ENCODE results near the gene MBD2. TPM values are rescaled to one million over a fixed set of nuclear protein-coding genes. Genes with fewer than 3 reads are reported as not detected.
A peak's percentile ranks its signal among the peaks of the same experiment; 100 is the strongest.
"Not testable (repeated sequence)": the region's sequence is repeated elsewhere in the genome, so short reads cannot be mapped to it uniquely, and the experiment has no call there.

Gene MBD2
- total RNA-seq, 1 experiment from 2014 or later: 23.2 TPM

DNA sequence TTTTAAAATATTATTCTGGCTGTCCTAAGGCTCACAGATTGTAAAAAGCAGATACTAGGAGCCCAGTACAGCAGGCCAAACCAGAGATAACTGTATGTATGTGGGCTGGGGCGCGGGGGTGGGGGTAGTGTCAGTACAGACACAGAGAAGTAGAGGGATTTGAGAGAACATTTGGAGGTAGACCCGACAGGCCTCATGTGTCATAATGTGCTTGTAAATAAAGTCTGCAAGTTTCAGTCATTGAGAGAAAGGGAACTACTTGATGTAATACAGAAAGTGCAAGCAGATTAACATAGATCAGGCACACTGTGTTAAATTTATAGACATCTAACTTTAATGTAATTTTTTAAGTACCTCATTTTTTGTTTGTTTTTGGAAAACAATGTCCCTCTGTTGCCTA is 37.4 kb upstream of the MBD2 start:
- TF ChIP-seq, protein P1, sequence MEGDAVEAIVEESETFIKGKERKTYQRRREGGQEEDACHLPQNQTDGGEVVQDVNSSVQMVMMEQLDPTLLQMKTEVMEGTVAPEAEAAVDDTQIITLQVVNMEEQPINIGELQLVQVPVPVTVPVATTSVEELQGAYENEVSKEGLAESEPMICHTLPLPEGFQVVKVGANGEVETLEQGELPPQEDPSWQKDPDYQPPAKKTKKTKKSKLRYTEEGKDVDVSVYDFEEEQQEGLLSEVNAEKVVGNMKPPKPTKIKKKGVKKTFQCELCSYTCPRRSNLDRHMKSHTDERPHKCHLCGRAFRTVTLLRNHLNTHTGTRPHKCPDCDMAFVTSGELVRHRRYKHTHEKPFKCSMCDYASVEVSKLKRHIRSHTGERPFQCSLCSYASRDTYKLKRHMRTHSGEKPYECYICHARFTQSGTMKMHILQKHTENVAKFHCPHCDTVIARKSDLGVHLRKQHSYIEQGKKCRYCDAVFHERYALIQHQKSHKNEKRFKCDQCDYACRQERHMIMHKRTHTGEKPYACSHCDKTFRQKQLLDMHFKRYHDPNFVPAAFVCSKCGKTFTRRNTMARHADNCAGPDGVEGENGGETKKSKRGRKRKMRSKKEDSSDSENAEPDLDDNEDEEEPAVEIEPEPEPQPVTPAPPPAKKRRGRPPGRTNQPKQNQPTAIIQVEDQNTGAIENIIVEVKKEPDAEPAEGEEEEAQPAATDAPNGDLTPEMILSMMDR (IDR thresholded peaks at IDR 0.05; ENCODE audit: insufficient read depth in 1 of 2, low read depth in 1 of 2, low read length in 1 of 2, severe bottlenecking in 1 of 2, unreplicated experiment in 1 of 2): no peak
- H3K27me3 ChIP-seq (replicated peaks; ENCODE audit: control insufficient read depth, insufficient read depth, low read length): no peaks in the 10 kb centered on the region
- H3K36me3 Mint-ChIP-seq (ENCODE audit: insufficient read depth, unreplicated experiment): no peaks in the 10 kb centered on the region
- POLR2A ChIA-PET: no interaction called here
- peaks cover 15% of the 10 kb centered on the region for H3K4me1 ChIP-seq
- no peaks in the 10 kb centered on the region for H3K9me3 Mint-ChIP-seq (ENCODE audit: unreplicated experiment)
- H3K36me3 ChIP-seq (ENCODE audit: control insufficient read depth, insufficient read depth, low read length): no peaks in the 10 kb centered on the region
- no peak overlapping the region for H3K27ac Mint-ChIP-seq (ENCODE audit: unreplicated experiment)
- CTCF ChIA-PET: no interaction called here
- H3K9me3 ChIP-seq: no peaks in the 10 kb centered on the region
- intact Hi-C loops (cut with micrococcal nuclease; ENCODE audit: unreplicated experiment): no loop called here
- H3K4me3 Mint-ChIP-seq (ENCODE audit: unreplicated experiment): no peak overlapping the region
- no peaks in the 10 kb centered on the region for H3K27me3 Mint-ChIP-seq (ENCODE audit: insufficient read depth, unreplicated experiment)
- DNase-seq: no peak
- BruUV-seq (replicated peaks): no TSS peak
- no peaks in the 10 kb centered on the region for H3K4me1 Mint-ChIP-seq (ENCODE audit: low read depth, unreplicated experiment)
- H3K4me3 ChIP-seq (ENCODE audit: low read depth, low read length): no peak overlapping the region

DNA sequence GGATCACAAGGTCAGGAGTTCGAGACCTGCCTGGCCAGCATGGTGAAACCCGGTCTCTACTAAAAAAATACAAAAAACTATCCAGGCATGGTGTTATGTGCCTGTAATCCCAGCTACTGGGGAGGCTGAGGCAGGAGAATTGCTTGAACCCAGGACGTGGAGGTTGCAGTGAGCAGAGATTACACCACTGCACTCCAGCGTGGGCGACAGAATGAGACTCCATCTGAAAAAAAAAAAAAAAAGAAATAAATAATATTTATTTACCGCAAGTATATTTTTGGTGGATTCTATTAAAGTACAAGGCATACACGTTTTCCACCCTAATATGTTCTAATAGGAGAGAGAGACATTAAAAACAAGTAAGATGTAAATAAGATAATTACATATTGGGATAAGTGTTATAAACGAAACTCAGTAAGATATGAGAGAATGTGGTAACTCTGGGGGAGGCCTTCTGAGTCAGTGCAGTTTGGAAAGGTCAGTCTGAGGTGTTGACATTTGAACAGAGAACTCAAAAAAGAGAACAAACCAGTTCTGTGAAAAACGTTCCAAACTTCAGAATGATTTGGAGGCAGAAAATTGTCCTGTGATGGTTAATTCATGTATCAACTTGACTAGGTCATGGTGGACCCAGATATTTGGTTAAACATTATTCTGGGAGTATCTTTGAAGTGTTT is 36.1 kb upstream of the MBD2 start:
- TF ChIP-seq, protein P1 (IDR thresholded peaks at IDR 0.05; ENCODE audit: insufficient read depth in 1 of 2, low read depth in 1 of 2, low read length in 1 of 2, severe bottlenecking in 1 of 2, unreplicated experiment in 1 of 2): no peak
- Mint-ChIP-seq H3K4me3 (ENCODE audit: unreplicated experiment) (peak overlapping the region; percentile 33), H3K4me1 (ENCODE audit: low read depth, unreplicated experiment) (no peaks in the 10 kb centered on the region), H3K27me3 (ENCODE audit: insufficient read depth, unreplicated experiment) (no peaks in the 10 kb centered on the region), H3K36me3 (ENCODE audit: insufficient read depth, unreplicated experiment) (no peaks in the 10 kb centered on the region), H3K27ac (ENCODE audit: unreplicated experiment) (peak overlapping the region; percentile 69), H3K9me3 (ENCODE audit: unreplicated experiment) (no peaks in the 10 kb centered on the region)
- DNase-seq: peak in 1 of 2 experiments; percentile 27
- H3K9me3 ChIP-seq: no peaks in the 10 kb centered on the region
- H3K4me3 ChIP-seq (ENCODE audit: low read depth, low read length): no peak overlapping the region
- H3K27me3 ChIP-seq (replicated peaks; ENCODE audit: control insufficient read depth, insufficient read depth, low read length): no peaks in the 10 kb centered on the region
- POLR2A ChIA-PET: interaction anchor here (0.6 kb wide), 1 partner anchor 1119 kb away, joined by 3 read pairs; no protein-coding TSS in a partner anchor
- no peaks in the 10 kb centered on the region for H3K36me3 ChIP-seq (ENCODE audit: control insufficient read depth, insufficient read depth, low read length)
- CTCF ChIA-PET: no interaction called here
- intact Hi-C loops (cut with micrococcal nuclease; ENCODE audit: unreplicated experiment): loop anchor here (1.0 kb wide), 1 partner anchor 10 kb away; no protein-coding TSS in a partner anchor
- no TSS peak for BruUV-seq (replicated peaks)
- H3K4me1 ChIP-seq: peaks cover 16% of the 10 kb centered on the region

DNA sequence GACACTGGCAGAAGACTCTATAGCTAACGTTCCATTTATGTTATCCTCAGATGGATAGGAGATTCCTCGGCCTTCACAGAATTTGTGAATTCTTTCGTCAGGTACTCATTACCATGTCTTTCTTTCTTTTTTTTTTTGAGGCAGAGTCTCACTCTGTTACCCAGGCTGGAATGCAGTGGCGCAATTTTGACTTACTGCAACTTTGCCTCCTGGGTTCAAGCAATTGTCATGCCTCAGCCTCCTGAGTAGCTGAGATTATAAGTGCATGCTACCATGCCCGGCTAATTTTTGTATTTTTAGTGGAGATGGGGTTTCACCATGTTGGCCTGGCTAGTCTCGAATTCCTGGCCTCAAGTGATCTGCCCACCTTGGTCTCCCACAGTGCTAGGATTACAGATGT is 33.3 kb upstream of the MBD2 start:
- H3K4me1 ChIP-seq: peaks cover 25% of the 10 kb centered on the region

More for the DNA sequence above, 33.3 kb upstream of the MBD2 start:
- intact Hi-C loops (cut with micrococcal nuclease; ENCODE audit: unreplicated experiment); CTCF ChIA-PET; H3K4me1 Mint-ChIP-seq (ENCODE audit: low read depth, unreplicated experiment); H3K9me3 Mint-ChIP-seq (ENCODE audit: unreplicated experiment); H3K4me3 ChIP-seq (ENCODE audit: low read depth, low read length); H3K9me3 ChIP-seq; H3K36me3 Mint-ChIP-seq (ENCODE audit: insufficient read depth, unreplicated experiment); H3K27ac Mint-ChIP-seq (ENCODE audit: unreplicated experiment); DNase-seq; H3K27me3 Mint-ChIP-seq (ENCODE audit: insufficient read depth, unreplicated experiment); H3K4me3 Mint-ChIP-seq (ENCODE audit: unreplicated experiment); H3K27me3 ChIP-seq (replicated peaks; ENCODE audit: control insufficient read depth, insufficient read depth, low read length); H3K36me3 ChIP-seq (ENCODE audit: control insufficient read depth, insufficient read depth, low read length); BruUV-seq (replicated peaks); POLR2A ChIA-PET: not testable (repeated sequence)

All from Caco-2 (cell line).